CD4-positive, alpha-beta T cell treated with Interferon gamma for 1 hour (primary cell): ENCODE data around the gene ZNF217.
"Not testable (repeated sequence)": the region's sequence is repeated elsewhere in the genome, so short reads cannot be mapped to it uniquely, and the experiment has no call there.

Experiments used
- DNase-seq: peaks from one replicate; pipeline ENCODE4 v3.0.0-alpha.2; 2020

Gene ZNF217

DNA sequence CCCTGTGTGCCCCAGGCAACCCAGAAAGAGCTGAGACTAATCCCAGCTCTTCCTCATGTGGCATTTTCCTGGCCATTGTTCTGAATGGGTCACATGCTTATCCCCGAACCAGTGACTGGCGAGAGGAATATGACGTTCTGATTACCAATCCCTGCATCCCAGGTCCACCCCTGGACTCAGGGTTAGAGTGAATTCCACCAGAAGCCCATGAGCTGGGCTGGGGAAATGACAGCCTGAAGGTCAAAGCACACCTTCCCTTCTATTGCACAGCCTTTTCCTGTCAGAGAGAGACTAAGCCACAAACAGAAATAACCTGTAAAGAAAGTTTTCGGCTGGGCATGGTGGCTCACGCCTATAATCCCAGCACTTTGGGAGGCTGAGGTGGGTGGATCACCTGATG is 70.9 kb downstream of the ZNF217 start:
- DNase-seq: no peak

DNA sequence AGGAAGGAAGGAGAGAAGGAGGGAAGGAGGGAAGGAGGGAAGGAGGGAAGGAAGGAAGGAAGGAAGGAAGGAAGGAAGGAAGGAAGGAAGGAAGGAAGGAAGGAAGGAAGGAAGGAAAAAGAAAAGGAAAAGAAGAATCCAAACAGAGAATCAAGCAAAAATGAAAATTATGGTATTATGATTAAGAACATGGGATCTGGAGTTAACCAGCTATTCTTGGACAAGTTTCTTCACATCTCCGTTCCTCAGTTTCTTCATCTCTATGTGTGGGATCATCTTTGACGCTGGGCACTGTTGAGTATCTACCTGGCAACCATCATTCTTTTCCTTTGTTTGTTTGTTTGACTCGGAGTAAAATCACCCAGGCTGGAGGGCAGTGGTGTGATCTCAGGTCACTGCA is 71.6 kb downstream of the ZNF217 start:
- DNase-seq: no peak

DNA sequence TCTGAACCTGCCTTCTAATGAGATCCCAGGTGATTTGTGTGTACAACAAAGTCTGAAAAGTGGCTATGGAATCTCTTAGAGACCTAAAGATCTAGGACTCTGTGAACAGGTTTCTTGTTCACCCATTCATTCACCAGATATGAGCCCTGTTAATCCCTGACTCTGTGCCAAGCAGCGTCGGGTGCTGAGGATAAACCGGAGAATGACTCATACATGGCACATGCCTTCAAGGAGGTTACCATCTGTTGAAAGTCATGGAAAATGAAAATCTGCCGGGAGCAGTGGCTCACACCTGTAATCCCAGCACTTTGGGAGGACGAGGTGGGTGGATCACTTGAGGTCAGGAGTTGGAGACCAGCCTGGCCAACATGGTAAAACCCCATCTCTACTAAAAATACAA is 72.2 kb downstream of the ZNF217 start:
- not testable (repeated sequence) for DNase-seq

DNA sequence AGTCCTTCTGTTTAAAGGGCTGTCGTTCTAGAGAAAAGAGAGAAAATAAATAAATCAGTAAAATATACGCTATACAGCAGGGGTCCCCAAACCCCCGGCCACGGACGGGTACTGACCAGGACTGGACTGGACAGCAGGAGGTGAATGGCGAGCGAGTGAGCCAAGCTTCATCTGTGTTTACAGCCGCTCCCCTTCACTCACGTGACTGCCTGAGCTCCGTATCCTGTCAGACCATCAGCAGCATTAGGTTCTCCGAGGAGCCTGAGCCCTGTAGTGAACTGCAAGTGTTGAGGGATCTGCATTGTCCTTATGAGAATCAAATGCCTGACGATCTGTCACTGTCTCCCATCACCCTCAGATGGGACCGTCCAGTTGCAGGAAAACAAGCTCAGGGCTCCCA is 76.5 kb downstream of the ZNF217 start:
- no peak for DNase-seq
